Prostate gland (tissue), 2 donors: ENCODE data around the gene PRKD3. TPM values are rescaled to one million over a fixed set of nuclear protein-coding genes. Genes with fewer than 3 reads are reported as not detected.

Experiments
- DNase-seq: peaks from one replicate; pipeline ENCODE4 v3.0.0-alpha.2; 2019; ENCODE audit warnings: low spot score
- H3K27ac ChIP-seq, 2 donors: fragments of 200-600 bp; sonication (generic); 2 replicates each; pipeline ENCODE4 v1.5.1; 2017 to 2019
- H3K27me3 ChIP-seq: fragments of 200-600 bp; sonication (generic); replicated peaks from 2 replicates; pipeline ENCODE4 v1.5.1; 2019; ENCODE audit not compliant: insufficient read depth
- H3K36me3 ChIP-seq, 2 donors: fragments of 200-600 bp; sonication (generic); 1 replicate in 1 of 2; 2 replicates in 1 of 2; pipeline versions ENCODE4 v1.5.1 to v1.8.1; 2017 to 2019
- H3K4me1 ChIP-seq: fragments of 200-600 bp; sonication (generic); replicated peaks from 2 replicates; pipeline ENCODE4 v1.5.1; 2019
- H3K4me3 ChIP-seq, 2 donors: fragments of 200-600 bp; sonication (generic); 2 replicates each; pipeline ENCODE4 v1.5.1; 2017 to 2019
- H3K9me3 ChIP-seq: fragments of 200-600 bp; sonication (generic); 2 replicates; pipeline ENCODE4 v1.5.1; 2017
- POLR2A ChIP-seq: fragments of 450-650 bp; IDR thresholded peaks from one replicate; pipeline ENCODE4 v1.6.1; 2016; ENCODE audit warnings: antibody characterized with exemption, mild to moderate bottlenecking
- POLR2AphosphoS5 ChIP-seq: sonication (generic); formaldehyde crosslinking; IDR thresholded peaks from one replicate; pipeline ENCODE4 v1.6.1; 2017; ENCODE audit warnings: antibody characterized with exemption
- WGBS: methylation state at CpG from one replicate; pipeline ENCODE4 v1.1.5; 2018; 5-methylcytosine and 5-hydroxymethylcytosine counted together
- intact Hi-C: fragments of 100-400 bp; cut with DNase I; formaldehyde crosslinking; loops from one replicate; pipeline ENCODE4 v1.14.2; 2022
- total RNA-seq, 2 donors: library from RNA; depleted of rRNA; stranded (reverse); fragments of >200 nt; gene quantifications; one replicate each; pipeline ENCODE4 v1.1.0, GENCODE V29; 2016
- TF ChIP-seq, protein P1 (sequence below), 4 experiments: fragments of 200-600 bp in 2 of 4; fragments of 450-650 bp in 2 of 4; sonication (generic) in 2 of 4; IDR thresholded peaks; 1 replicate in 3 of 4; 2 replicates in 1 of 4; pipeline ENCODE4 v1.5.1; 2016 to 2019; ENCODE audit warnings: antibody characterized with exemption in 4 of 4, mild to moderate bottlenecking in 2 of 4, moderate library complexity in 2 of 4

Gene PRKD3
- total RNA-seq, 2 donors from 2014 or later = 20.3 to 41.4 TPM

DNA sequence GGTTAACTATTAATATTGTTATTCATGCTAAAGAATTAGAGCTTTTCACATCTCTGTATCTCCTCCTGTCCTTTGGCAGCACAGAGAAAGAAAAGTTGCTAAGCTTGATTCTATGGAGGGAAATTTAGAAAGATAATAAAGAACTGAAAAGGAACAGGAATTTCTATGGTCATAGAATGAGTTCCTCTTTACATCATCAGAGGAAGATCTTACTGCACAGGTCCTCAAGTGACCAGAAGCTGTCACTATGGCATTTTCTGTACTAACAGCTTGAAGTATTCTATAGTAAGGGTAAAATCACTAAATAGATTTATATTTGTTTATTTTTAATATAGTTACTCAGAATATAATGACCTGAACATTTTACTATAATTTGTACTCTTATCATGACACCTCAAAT lies 6.0 kb upstream of the PRKD3 start:
- intact Hi-C loops = no loop called here
- no peak for DNase-seq
- Histone ChIP-seq H3K27me3 (no peaks in the 10 kb centered on the region), H3K27ac (no peak overlapping the region), H3K36me3 (no peaks in the 10 kb centered on the region), H3K4me1 (no peaks in the 10 kb centered on the region), H3K4me3 (no peak overlapping the region), H3K9me3 (no peaks in the 10 kb centered on the region)
- TF ChIP-seq POLR2A (no peak), POLR2AphosphoS5 (no peak)
- TF ChIP-seq, protein P1, sequence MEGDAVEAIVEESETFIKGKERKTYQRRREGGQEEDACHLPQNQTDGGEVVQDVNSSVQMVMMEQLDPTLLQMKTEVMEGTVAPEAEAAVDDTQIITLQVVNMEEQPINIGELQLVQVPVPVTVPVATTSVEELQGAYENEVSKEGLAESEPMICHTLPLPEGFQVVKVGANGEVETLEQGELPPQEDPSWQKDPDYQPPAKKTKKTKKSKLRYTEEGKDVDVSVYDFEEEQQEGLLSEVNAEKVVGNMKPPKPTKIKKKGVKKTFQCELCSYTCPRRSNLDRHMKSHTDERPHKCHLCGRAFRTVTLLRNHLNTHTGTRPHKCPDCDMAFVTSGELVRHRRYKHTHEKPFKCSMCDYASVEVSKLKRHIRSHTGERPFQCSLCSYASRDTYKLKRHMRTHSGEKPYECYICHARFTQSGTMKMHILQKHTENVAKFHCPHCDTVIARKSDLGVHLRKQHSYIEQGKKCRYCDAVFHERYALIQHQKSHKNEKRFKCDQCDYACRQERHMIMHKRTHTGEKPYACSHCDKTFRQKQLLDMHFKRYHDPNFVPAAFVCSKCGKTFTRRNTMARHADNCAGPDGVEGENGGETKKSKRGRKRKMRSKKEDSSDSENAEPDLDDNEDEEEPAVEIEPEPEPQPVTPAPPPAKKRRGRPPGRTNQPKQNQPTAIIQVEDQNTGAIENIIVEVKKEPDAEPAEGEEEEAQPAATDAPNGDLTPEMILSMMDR (IDR thresholded peaks at IDR 0.05) = no peak

DNA sequence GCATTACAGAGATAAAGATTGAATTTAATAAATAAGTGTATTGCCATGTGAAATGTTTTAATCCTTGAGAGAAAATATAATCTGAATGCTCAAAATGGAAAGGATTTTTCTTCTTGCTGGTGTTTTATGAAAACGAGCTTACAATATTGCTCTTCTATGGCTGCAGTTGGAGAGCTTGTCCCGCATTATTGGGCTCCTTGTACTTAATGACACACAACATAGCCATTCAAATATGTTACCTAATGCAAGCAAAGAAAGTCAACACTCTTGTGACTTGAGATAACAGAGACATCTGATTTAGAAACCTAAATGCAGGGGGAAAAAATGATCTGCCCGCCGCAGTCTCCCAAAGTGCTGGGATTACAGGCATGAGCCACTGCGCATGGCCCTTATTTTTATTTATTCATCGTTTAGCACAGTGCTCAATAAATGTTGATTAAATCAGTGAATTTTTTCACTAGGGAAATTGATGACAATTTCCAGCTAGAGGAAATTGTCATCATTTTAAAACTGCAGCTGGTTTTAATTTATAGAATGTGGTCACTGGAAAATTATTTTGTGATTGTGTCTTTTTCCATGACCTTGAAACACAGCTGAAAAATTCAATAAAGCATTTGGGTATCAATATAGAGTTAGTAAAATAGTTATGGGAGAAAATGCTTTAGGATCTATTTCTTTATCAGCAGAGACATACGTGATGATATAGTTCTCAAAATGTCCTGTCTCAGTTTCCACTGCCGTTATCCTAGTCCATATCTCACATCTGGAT lies 2.4 kb upstream of the PRKD3 start:
- H3K9me3 ChIP-seq = no peaks in the 10 kb centered on the region
- TF ChIP-seq, protein P1 (IDR thresholded peaks at IDR 0.05) = no peak
- no peak for TF ChIP-seq POLR2AphosphoS5
- TF ChIP-seq POLR2A = no peak
- no peak for DNase-seq
- H3K4me1 ChIP-seq = no peaks in the 10 kb centered on the region
- H3K4me3 ChIP-seq = no peak overlapping the region
- H3K27me3 ChIP-seq = no peaks in the 10 kb centered on the region
- H3K36me3 ChIP-seq = no peaks in the 10 kb centered on the region
- H3K27ac ChIP-seq = no peak overlapping the region
- intact Hi-C loops = no loop called here
- WGBS = 85% methylated on average over 8 of the region's 8 CpGs

DNA sequence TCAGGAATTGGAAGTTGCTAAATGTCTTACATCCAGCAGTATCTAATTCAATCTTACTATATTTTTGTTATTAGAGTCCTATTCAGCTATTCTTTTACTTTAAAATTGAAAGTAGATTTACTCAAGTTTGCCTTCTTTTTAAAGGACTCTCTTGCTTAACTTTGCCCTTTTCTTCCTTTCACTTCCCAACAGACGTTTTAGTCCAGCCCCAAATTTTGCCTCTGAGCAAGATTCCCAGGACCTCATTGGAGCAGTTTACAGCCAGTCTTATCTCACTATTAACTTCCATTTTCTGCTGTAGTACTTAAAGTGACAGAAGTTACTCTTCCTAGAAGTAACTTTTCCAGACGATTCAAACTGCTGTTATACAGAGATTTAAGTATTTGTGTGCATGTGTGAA lies 1.7 kb upstream of the PRKD3 start:
- intact Hi-C loops = no loop called here
- no peak overlapping the region for H3K4me3 ChIP-seq
- no peaks in the 10 kb centered on the region for H3K4me1 ChIP-seq
- H3K36me3 ChIP-seq = no peaks in the 10 kb centered on the region
- H3K27ac ChIP-seq = peak overlapping the region in 1 of 2 donors; percentile 17
- WGBS = 2% methylated on average over 2 of the region's 2 CpGs
- peak; percentile 14 for DNase-seq
- no peaks in the 10 kb centered on the region for H3K27me3 ChIP-seq
- no peaks in the 10 kb centered on the region for H3K9me3 ChIP-seq
- no peak for TF ChIP-seq POLR2AphosphoS5

DNA sequence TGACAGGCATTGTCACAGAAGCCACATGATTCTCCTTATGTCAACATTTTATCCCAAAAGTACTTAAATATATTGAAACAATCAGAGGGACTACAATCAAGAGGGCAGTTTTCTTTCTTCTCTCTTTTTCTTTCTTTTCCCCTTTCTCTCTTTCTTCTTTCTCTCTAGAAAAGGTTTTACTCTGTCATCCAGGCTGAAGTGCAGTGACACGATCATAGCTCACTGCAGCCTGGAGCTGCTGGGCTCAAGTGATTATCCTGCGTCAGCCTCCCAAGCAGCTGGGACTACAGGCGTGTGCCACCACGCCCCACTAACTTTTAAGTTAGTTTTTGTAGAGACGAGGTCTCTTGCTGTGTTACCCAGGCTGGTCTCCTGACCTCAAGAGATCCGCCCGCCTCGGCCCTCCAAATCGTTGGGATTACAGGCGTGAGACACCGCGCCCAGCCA lies 1.0 kb upstream of the PRKD3 start:
- WGBS = 93% methylated on average over 12 of the region's 12 CpGs

DNA sequence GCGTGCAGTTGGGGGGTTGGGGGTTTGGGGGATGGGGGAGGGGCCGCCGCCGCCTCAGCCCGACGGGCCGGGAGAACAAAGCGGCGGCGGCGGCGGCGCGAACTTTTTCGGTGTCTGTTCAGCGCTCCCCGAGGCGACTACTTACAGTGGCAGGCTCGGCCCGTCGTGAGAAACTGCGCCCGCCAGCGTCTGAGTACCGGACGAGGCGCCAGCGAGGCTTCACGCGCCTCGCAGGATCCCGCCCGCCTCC lies 172 bp downstream of the PRKD3 start:
- intact Hi-C loops = no loop called here
- TF ChIP-seq, protein P1 (IDR thresholded peaks at IDR 0.05) = no peak
- TF ChIP-seq POLR2A (peak; percentile 59), POLR2AphosphoS5 (peak; percentile 28)
- H3K4me3 ChIP-seq = peak overlapping the region; percentile 78 to 86
- DNase-seq = peak; percentile 75
- peak overlapping the region; percentile 84 to 87 for H3K27ac ChIP-seq
- no peaks in the 10 kb centered on the region for H3K4me1 ChIP-seq
- H3K27me3 ChIP-seq = no peaks in the 10 kb centered on the region
- whole genome bisulfite sequencing = 0% methylated on average over 7 of the region's 33 CpGs
- H3K36me3 ChIP-seq = no peaks in the 10 kb centered on the region
- no peaks in the 10 kb centered on the region for H3K9me3 ChIP-seq

More for the DNA sequence above, 1.0 kb upstream of the PRKD3 start:
- intact Hi-C loops = no loop called here
- TF ChIP-seq, protein P1 (IDR thresholded peaks at IDR 0.05) = no peak
- TF ChIP-seq POLR2A (no peak), POLR2AphosphoS5 (no peak)
- Histone ChIP-seq H3K4me3 (peak overlapping the region in 1 of 2 donors; percentile 86), H3K4me1 (no peaks in the 10 kb centered on the region), H3K9me3 (no peaks in the 10 kb centered on the region), H3K27ac (peak overlapping the region; percentile 84 to 87), H3K36me3 (no peaks in the 10 kb centered on the region), H3K27me3 (no peaks in the 10 kb centered on the region)
- DNase-seq = no peak
